Lung (tissue), 12 donors: ENCODE results near the gene HCN2. TPM values are rescaled to one million over a fixed set of nuclear protein-coding genes. Genes with fewer than 3 reads are reported as not detected.

Experiments used
- ATAC-seq: fragments of 200-7000 bp; cut with Tn5 transposase; one replicate; pipeline ENCODE4 v1.9.1; 2020; ENCODE audit warnings: moderate number of reproducible peaks; ENCODE audit not compliant: insufficient read depth, low FRiP score
- DNase-seq, 3 donors: peaks; one replicate each; pipeline ENCODE4 v3.0.0-alpha.2; 2013 to 2017
- H3K27ac ChIP-seq, 2 donors: one replicate each; pipeline ENCODE4 v1.5.1; 2013; ENCODE audit warnings: mild to moderate bottlenecking in 2 of 2, moderate library complexity in 2 of 2, control low read depth in 1 of 2, inconsistent platforms in 1 of 2, low read depth in 1 of 2, low read length in 1 of 2
- H3K27me3 ChIP-seq, 3 donors: one replicate each; pipeline ENCODE4 v1.5.1; 2013; ENCODE audit warnings: low read length in 2 of 3; ENCODE audit not compliant: control insufficient read depth in 3 of 3, insufficient read depth in 3 of 3
- H3K36me3 ChIP-seq, 4 donors: one replicate each; pipeline ENCODE4 v1.5.1; 2013; ENCODE audit warnings: low read length in 4 of 4, mild to moderate bottlenecking in 1 of 4, moderate library complexity in 1 of 4; ENCODE audit not compliant: control insufficient read depth in 4 of 4, insufficient read depth in 4 of 4
- H3K4me1 ChIP-seq, 5 donors: one replicate each; pipeline ENCODE4 v1.5.1; 2013; ENCODE audit warnings: low read length in 5 of 5, mild to moderate bottlenecking in 2 of 5, moderate library complexity in 1 of 5; ENCODE audit not compliant: control insufficient read depth in 5 of 5, insufficient read depth in 5 of 5
- H3K4me3 ChIP-seq: one replicate; pipeline ENCODE4 v1.5.1; 2013; ENCODE audit warnings: mild to moderate bottlenecking, control low read depth, moderate library complexity
- H3K9ac ChIP-seq, 2 donors: one replicate each; pipeline ENCODE4 v1.5.1; 2013; ENCODE audit warnings: low read length in 2 of 2, control low read depth in 1 of 2; ENCODE audit not compliant: insufficient read depth in 1 of 2
- H3K9me3 ChIP-seq, 4 donors: one replicate each; pipeline ENCODE4 v1.5.1; 2013; ENCODE audit warnings: low read length in 3 of 4, mild to moderate bottlenecking in 1 of 4, moderate library complexity in 1 of 4; ENCODE audit not compliant: control insufficient read depth in 4 of 4, insufficient read depth in 3 of 4
- WGBS, 2 donors: extraction: QIAGEN DNeasy Blood & Tissue Kit; methylation state at CpG; one replicate each; pipeline ENCODE4 v1.1.7; 2013; 5-methylcytosine and 5-hydroxymethylcytosine counted together
- polyA plus RNA-seq, 2 donors: library from polyadenylated mRNA; stranded (reverse); fragments of 200-250 nt; gene quantifications; one replicate each; pipeline ENCODE4 v1.2.1, GENCODE V29; 2013
- total RNA-seq, 2 donors: library from RNA; depleted of rRNA in 1 of 2; stranded (reverse); fragments of >200 nt in 1 of 2; gene quantifications; one replicate each; pipeline ENCODE4 v1.2.1, GENCODE V29; 2014 to 2021
- TF ChIP-seq, protein P1 (sequence below): IDR thresholded peaks from 2 replicates; pipeline ENCODE4 v1.5.1; 2012; ENCODE audit warnings: mild to moderate bottlenecking; ENCODE audit errors: control extremely low read depth, extremely low read depth
- donor health status: control.
- donor health status: control.
- donor health status: Bipolar disorder and iron deficiency.
- donor health status: healthy.
- donor health status: DM: yes; HTN: yes; CAD: no.

Gene HCN2
- total and polyA plus RNA-seq, 4 donors: 0.04 to 0.37 (median 0.16) TPM

DNA sequence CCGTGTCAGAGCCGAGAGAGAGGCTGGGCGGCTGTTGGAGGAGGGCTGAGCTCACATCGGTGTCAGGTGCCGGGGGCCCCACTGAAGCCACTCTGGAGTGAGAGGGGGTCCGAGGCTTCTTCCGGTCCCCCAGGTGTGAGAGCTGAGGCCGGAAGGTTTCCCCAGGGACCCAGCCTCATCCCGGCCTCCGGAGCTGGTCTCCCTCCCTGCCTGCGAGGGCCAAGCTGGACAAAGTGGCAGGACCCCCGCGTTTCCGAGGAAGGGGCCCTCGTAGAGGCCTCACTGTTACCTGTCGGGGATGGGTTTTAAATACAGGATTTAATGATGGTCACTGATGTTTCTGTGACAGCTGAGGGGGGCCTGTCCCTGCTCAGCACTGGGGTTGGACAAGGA lies 6.6 kb downstream of the HCN2 start:
- 87 to 90% methylated on average over 16 of the region's 16 CpGs for WGBS, 2 donors
- TF ChIP-seq, protein P1, sequence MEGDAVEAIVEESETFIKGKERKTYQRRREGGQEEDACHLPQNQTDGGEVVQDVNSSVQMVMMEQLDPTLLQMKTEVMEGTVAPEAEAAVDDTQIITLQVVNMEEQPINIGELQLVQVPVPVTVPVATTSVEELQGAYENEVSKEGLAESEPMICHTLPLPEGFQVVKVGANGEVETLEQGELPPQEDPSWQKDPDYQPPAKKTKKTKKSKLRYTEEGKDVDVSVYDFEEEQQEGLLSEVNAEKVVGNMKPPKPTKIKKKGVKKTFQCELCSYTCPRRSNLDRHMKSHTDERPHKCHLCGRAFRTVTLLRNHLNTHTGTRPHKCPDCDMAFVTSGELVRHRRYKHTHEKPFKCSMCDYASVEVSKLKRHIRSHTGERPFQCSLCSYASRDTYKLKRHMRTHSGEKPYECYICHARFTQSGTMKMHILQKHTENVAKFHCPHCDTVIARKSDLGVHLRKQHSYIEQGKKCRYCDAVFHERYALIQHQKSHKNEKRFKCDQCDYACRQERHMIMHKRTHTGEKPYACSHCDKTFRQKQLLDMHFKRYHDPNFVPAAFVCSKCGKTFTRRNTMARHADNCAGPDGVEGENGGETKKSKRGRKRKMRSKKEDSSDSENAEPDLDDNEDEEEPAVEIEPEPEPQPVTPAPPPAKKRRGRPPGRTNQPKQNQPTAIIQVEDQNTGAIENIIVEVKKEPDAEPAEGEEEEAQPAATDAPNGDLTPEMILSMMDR: no peak
- peaks cover 0 to 16% (median 13%) of the 10 kb centered on the region in 3 donors for H3K27me3 ChIP-seq

DNA sequence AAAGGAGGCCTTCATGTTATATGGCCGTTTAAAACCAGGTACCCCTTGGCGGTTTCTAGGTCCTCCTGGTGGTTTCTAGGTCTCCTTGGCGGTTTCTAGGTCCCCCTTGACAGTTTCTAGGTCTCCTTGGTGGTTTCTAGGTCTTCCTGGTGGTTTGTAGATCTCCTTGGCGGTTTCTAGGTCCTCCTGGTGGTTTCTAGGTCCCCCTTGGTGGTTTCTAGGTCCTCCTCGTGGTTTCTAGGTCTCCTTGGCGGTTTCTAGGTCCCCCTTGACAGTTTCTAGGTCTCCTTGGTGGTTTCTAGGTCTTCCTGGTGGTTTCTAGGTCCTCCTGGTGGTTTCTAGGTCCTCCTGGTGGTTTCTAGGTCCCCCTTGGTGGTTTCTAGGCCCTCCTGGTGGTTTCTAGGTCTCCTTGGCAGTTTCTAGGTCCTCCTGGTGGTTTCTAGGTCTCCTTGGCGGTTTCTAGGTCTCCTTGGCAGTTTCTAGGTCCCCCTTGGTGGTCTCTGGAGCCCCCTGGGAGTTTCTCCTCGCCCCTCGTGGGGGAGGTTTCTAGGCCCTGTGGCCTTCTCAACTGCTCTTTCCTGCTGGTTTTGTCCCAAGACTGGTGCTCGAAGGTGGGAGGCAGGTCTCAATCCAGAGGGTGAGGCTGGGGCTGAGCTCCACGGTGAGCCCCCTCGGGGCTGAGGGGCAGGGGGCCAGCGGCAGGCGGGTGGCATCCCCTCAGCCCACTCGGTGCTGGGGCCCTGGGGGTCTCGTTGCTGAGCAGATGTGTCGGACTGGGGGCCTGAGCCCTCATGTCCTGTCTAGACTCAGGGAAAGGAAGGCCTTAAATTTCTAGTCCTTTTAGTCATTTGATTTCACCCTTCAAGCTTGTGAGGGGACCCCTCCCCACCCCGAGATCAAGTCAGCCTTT lies 8.0 kb downstream of the HCN2 start:
- H3K27ac ChIP-seq: no peak overlapping the region
- DNase-seq (no peak), ATAC-seq (no peak)
- no peak overlapping the region for H3K4me3 ChIP-seq
- no peaks in the 10 kb centered on the region for H3K4me1 ChIP-seq
- H3K27me3 ChIP-seq: peaks cover 0 to 9% (median 4%) of the 10 kb centered on the region in 3 donors
- no peak overlapping the region for H3K9ac ChIP-seq
- TF ChIP-seq, protein P1: no peak
- 78 to 80% methylated on average over 18 of the region's 18 CpGs for WGBS, 2 donors
- no peaks in the 10 kb centered on the region for H3K36me3 ChIP-seq
- H3K9me3 ChIP-seq: no peaks in the 10 kb centered on the region

More for the DNA sequence above, 6.6 kb downstream of the HCN2 start:
- ATAC-seq: no peak
- no peak overlapping the region for H3K4me3 ChIP-seq
- peaks cover 0 to 1% (median 0%) of the 10 kb centered on the region in 5 donors for H3K4me1 ChIP-seq
- no peaks in the 10 kb centered on the region for H3K36me3 ChIP-seq
- peaks cover 0 to 1% (median 0%) of the 10 kb centered on the region in 4 donors for H3K9me3 ChIP-seq
- no peak for DNase-seq
- no peak overlapping the region for H3K9ac ChIP-seq
- no peak overlapping the region for H3K27ac ChIP-seq

DNA sequence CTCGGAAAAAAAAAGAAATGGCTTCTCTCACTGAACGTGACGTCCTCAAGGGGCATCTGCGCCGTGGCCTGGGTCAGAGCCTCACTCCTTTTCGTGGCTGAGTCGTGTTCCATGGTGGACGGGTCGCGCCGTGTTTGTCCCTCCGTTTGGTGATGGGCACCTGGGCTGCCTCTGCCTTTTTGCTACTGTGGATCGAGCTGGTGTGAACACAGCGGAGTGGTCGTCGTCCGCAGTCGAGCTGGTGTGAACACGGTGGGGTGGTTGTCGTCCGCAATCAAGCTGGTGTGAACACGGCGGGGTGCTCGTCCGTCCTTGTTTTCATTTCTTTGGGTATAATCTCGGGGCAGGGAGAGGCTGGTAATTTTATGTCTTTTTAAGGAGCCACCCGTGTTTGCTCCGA lies 11.6 kb downstream of the HCN2 start:
- Histone ChIP-seq H3K27me3 (no peaks in the 10 kb centered on the region), H3K36me3 (no peaks in the 10 kb centered on the region), H3K9me3 (no peaks in the 10 kb centered on the region), H3K9ac (no peak overlapping the region), H3K27ac (no peak overlapping the region), H3K4me1 (no peaks in the 10 kb centered on the region), H3K4me3 (no peak overlapping the region)
- DNase-seq: no peak
- WGBS, 2 donors: 85 to 93% methylated on average over 28 of the region's 28 CpGs
- TF ChIP-seq, protein P1: no peak
- no peak for ATAC-seq
